Smooth muscle cell (in vitro differentiated cells): ENCODE measurements around the gene CLDN11. TPM values are rescaled to one million over a fixed set of nuclear protein-coding genes. Genes with fewer than 3 reads are reported as not detected.

Experiments
- DNase-seq: peaks from one replicate; lab custom pipeline; 2025; ENCODE audit not compliant: unreplicated experiment; lab: John Stamatoyannopoulos, UW
- H2AFZ ChIP-seq: fragments of 200-600 bp; sonication (generic); 2 replicates; pipeline ENCODE4 v1.6.0; 2016; ENCODE audit warnings: antibody characterized with exemption, low read depth, mild to moderate bottlenecking
- H3F3A ChIP-seq: fragments of 200-600 bp; sonication (generic); 2 replicates; pipeline ENCODE4 v1.6.0; 2017; ENCODE audit warnings: antibody characterized with exemption, low read depth
- H3K27ac ChIP-seq: fragments of 200-600 bp; sonication (generic); 2 replicates; pipeline ENCODE4 v1.5.1; 2016; ENCODE audit warnings: low read depth, mild to moderate bottlenecking
- H3K27me3 ChIP-seq: fragments of 200-600 bp; sonication (generic); 2 replicates; pipeline ENCODE4 v1.6.1; 2016; ENCODE audit warnings: low read depth, mild to moderate bottlenecking
- H3K36me3 ChIP-seq: fragments of 200-600 bp; sonication (generic); 2 replicates; pipeline ENCODE4 v1.5.1; 2016; ENCODE audit warnings: low read depth
- H3K4me1 ChIP-seq: fragments of 200-600 bp; sonication (generic); 2 replicates; pipeline ENCODE4 v1.5.1; 2016; ENCODE audit warnings: low read depth
- H3K4me2 ChIP-seq: fragments of 200-600 bp; sonication (generic); 2 replicates; pipeline ENCODE4 v1.6.0; 2016; ENCODE audit warnings: mild to moderate bottlenecking
- H3K4me3 ChIP-seq: fragments of 200-600 bp; sonication (generic); 2 replicates; pipeline ENCODE4 v1.5.1; 2016; ENCODE audit warnings: mild to moderate bottlenecking
- H3K79me2 ChIP-seq: fragments of 200-600 bp; sonication (generic); 2 replicates; pipeline ENCODE4 v1.6.0; 2016; ENCODE audit warnings: low read depth, mild to moderate bottlenecking
- H3K9ac ChIP-seq: fragments of 200-600 bp; sonication (generic); 2 replicates; pipeline ENCODE4 v1.6.0; 2016; ENCODE audit warnings: low read depth
- H3K9me3 ChIP-seq: fragments of 200-600 bp; sonication (generic); replicated peaks from 2 replicates; pipeline ENCODE4 v1.5.1; 2016; ENCODE audit warnings: low read depth
- H4K20me1 ChIP-seq: fragments of 200-600 bp; sonication (generic); 2 replicates; pipeline ENCODE4 v1.6.0; 2016; ENCODE audit warnings: low read depth
- CTCF ChIP-seq: fragments of 200-600 bp; sonication (generic); IDR thresholded peaks from 2 replicates; pipeline ENCODE4 v1.5.1; 2017; ENCODE audit warnings: borderline replicate concordance, mild to moderate bottlenecking, antibody characterized with exemption; ENCODE audit not compliant: insufficient read depth, poor library complexity, severe bottlenecking
- WGBS: methylation state at CpG from one replicate; pipeline ENCODE4 v1.1.7; 2016; ENCODE audit warnings: low lambda C conversion rate; 5-methylcytosine and 5-hydroxymethylcytosine counted together
- polyA plus RNA-seq: library from polyadenylated mRNA; unstranded; fragments of >200 nt; fragmentation: Nextera tagmentation; extraction: Ambion mirVana; gene quantifications from 2 replicates; pipeline ENCODE4 v1.2.1, GENCODE V29; 2016
- total RNA-seq: library from RNA; depleted of rRNA; stranded (reverse); fragments of >200 nt; gene quantifications from 2 replicates; pipeline ENCODE4 v1.2.3, GENCODE V29; 2014

Gene CLDN11
- total and polyA plus RNA-seq, 2 experiments from 2014 or later, result 1.0 to 4.2 TPM

GRCh38 chr3:170425491-170426239 is 7.0 kb downstream of the CLDN11 start:
- no peak overlapping the region for H3K4me3 ChIP-seq
- DNase-seq, result no peak
- no peaks in the 10 kb centered on the region for H3K9me3 ChIP-seq
- TF ChIP-seq CTCF, result no peak
- no peak overlapping the region for H3K9ac ChIP-seq
- H3K27me3 ChIP-seq, result no peaks in the 10 kb centered on the region
- no peak overlapping the region for H2AFZ ChIP-seq
- H3K27ac ChIP-seq, result no peak overlapping the region
- H3K4me2 ChIP-seq, result no peak overlapping the region
- peaks cover 2% of the 10 kb centered on the region for H3F3A ChIP-seq
- no peaks in the 10 kb centered on the region for H3K79me2 ChIP-seq
- WGBS, result 85% methylated on average over 11 of the region's 11 CpGs
- H3K36me3 ChIP-seq, result no peaks in the 10 kb centered on the region
- peaks cover 15% of the 10 kb centered on the region for H3K4me1 ChIP-seq
- no peaks in the 10 kb centered on the region for H4K20me1 ChIP-seq

GRCh38 chr3:170426240-170426797 is 7.7 kb downstream of the CLDN11 start:
- no peaks in the 10 kb centered on the region for H3K36me3 ChIP-seq
- no peaks in the 10 kb centered on the region for H3F3A ChIP-seq
- no peak overlapping the region for H3K9ac ChIP-seq
- no peaks in the 10 kb centered on the region for H3K9me3 ChIP-seq
- peaks cover 15% of the 10 kb centered on the region for H3K4me1 ChIP-seq
- H3K4me2 ChIP-seq, result no peak overlapping the region
- H4K20me1 ChIP-seq, result no peaks in the 10 kb centered on the region
- H3K79me2 ChIP-seq, result no peaks in the 10 kb centered on the region
- no peak for TF ChIP-seq CTCF
- no peak overlapping the region for H3K4me3 ChIP-seq
- 56% methylated on average over 2 of the region's 2 CpGs for WGBS
- H2AFZ ChIP-seq, result no peak overlapping the region
- no peak overlapping the region for H3K27ac ChIP-seq
- no peak for DNase-seq
- no peaks in the 10 kb centered on the region for H3K27me3 ChIP-seq

- Histone ChIP-seq H3K9ac (no peak overlapping the region), H2AFZ (no peak overlapping the region), H3K9me3 (no peaks in the 10 kb centered on the region), H3K4me1 (peaks cover 15% of the 10 kb centered on the region), H3F3A (no peaks in the 10 kb centered on the region), H4K20me1 (no peaks in the 10 kb centered on the region), H3K4me2 (no peak overlapping the region), H3K27me3 (no peaks in the 10 kb centered on the region), H3K4me3 (no peak overlapping the region), H3K79me2 (no peaks in the 10 kb centered on the region), H3K27ac (no peak overlapping the region), H3K36me3 (no peaks in the 10 kb centered on the region)
- WGBS, result 90% methylated on average over 2 of the region's 2 CpGs
- TF ChIP-seq CTCF, result no peak
- DNase-seq, result no peak
These were observed 9.4 kb downstream of the CLDN11 start for GRCh38 chr3:170428095-170428494.
